ENCODE data around the gene CDH19.

DNA sequence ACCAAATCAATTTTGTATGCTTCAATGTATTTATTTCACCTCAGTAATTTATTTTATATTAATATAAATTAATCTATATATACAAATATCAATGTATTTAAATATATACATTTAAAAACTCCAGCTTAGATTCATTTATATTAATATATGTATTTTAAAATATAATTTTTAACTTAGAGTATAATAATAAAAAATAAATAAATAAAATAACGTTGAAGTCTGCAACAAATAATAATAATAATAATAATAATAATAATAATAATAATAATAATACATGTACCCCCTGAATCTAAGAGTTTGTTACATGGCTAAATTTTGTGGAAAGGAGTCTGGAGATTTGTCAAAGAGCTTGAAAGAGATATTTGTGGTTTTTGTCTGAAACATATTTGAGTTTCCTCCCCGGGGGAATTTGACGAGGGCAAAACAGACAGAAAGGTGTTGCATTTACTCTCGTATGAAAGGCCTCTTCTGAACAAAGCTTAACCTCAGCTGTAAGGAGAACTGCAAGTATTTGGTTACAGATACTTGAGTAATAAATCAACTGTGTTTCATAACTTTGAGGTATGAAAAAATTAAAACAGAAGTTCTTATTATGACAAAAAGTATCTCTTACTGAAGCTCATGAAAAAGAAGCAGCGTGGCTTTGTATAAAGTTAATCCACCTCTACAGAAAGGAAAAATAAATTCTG, 93.4 kb downstream of the CDH19 start:
- TF ChIP-seq GATA2 (IDR thresholded peaks at IDR 0.05; ENCODE audit: low read depth, low read length) (no peak), GATA3 (IDR thresholded peaks at IDR 0.05; ENCODE audit: low read depth, low read length) (no peak)

All from SH-SY5Y (cell line).